IMR-90 (cell line): ENCODE results near the gene NPAS1.

Experiments used
- POLR2A ChIP-seq: IDR thresholded peaks from 2 replicates; pipeline ENCODE4 v1.6.1; 2012; ENCODE audit warnings: mild to moderate bottlenecking, low read depth, low read length
- RAD21 ChIP-seq: IDR thresholded peaks from 2 replicates; pipeline ENCODE4 v1.6.1; 2012; ENCODE audit warnings: low read length, improper control_type of control experiment
- TF ChIP-seq, protein P1 (sequence below): conservative IDR thresholded peaks from 2 replicates; pipeline ENCODE4 v1.5.1; 2012; ENCODE audit warnings: mild to moderate bottlenecking, low read depth, low read length, improper control_type of control experiment
- TF ChIP-seq, protein P2 (sequence below): fragments of 150-350 bp; IDR thresholded peaks from 2 replicates; pipeline ENCODE4 v1.6.1; 2017; ENCODE audit warnings: mild to moderate bottlenecking, antibody characterized with exemption, low read length, low read depth

DNA sequence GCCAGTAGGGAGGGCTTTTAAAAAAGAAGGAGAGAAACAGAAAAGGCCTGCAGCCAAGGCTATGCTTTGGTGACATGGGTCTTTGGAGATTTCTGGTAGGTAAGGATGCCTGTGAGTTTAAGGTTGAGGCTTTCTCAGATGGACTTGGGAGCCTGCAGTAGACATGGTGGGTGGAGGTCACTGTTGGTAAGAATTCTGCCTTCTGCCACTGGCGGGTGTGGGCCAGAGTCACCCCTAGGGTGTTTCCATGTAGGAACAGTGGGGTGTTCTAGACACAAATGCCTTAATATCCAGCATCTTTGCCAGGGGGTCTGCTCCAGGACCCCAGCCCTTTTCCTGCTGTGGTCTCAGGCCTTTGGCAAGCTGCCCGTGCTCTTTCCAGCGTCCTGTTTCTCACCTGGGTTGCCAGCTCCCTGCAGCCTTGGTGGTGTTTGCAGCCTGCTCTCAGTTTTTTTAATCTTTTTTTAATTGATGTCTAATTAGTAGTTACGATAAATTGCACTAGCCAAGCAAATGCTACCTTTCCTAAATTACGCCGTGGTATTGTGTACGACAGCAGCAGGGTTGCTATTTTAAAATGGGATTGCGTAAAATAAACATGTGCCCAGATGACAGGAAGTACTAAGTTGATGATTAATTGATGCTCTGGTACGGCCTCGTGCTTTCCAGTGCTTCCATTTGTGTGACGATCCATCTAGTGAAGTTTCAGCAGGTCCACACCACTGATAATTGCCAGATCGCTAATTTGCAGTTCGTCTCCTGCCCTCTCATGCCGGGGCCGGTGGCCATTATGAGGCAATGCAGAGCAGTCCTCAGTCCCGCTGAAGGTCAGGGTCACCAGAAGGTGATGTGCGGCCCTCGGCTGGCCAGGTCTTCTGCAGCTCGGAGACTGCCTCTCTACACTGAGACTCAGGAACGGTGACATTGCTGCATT is 35.3 kb upstream of the NPAS1 start:
- TF ChIP-seq, protein P1, sequence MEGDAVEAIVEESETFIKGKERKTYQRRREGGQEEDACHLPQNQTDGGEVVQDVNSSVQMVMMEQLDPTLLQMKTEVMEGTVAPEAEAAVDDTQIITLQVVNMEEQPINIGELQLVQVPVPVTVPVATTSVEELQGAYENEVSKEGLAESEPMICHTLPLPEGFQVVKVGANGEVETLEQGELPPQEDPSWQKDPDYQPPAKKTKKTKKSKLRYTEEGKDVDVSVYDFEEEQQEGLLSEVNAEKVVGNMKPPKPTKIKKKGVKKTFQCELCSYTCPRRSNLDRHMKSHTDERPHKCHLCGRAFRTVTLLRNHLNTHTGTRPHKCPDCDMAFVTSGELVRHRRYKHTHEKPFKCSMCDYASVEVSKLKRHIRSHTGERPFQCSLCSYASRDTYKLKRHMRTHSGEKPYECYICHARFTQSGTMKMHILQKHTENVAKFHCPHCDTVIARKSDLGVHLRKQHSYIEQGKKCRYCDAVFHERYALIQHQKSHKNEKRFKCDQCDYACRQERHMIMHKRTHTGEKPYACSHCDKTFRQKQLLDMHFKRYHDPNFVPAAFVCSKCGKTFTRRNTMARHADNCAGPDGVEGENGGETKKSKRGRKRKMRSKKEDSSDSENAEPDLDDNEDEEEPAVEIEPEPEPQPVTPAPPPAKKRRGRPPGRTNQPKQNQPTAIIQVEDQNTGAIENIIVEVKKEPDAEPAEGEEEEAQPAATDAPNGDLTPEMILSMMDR: no peak
- no peak for TF ChIP-seq POLR2A
- TF ChIP-seq RAD21: no peak
- TF ChIP-seq, protein P2, sequence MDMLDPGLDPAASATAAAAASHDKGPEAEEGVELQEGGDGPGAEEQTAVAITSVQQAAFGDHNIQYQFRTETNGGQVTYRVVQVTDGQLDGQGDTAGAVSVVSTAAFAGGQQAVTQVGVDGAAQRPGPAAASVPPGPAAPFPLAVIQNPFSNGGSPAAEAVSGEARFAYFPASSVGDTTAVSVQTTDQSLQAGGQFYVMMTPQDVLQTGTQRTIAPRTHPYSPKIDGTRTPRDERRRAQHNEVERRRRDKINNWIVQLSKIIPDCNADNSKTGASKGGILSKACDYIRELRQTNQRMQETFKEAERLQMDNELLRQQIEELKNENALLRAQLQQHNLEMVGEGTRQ: no peak
